GM13977 (cell line): ENCODE data around the gene APOA1.
"Not testable (repeated sequence)": the region's sequence is repeated elsewhere in the genome, so short reads cannot be mapped to it uniquely, and the experiment has no call there.

ENCODE experiments used
- DNase-seq: peaks from one replicate; pipeline ENCODE4 v3.0.0; 2012; ENCODE audit warnings: low spot score
- in situ Hi-C: fragments of 300-500 bp; cut with MboI; formaldehyde crosslinking; loops from one replicate; pipeline ENCODE4 v1.12.0; 2022; ENCODE audit warnings: low sequenced_read_pairs, low pct_unique_long_range_greater_than_20kb, mixed read lengths, inconsistent platforms; ENCODE audit not compliant: unreplicated experiment
- TF ChIP-seq, protein P1 (sequence below): IDR thresholded peaks from 2 replicates; pipeline ENCODE4 v1.5.1; 2012; ENCODE audit warnings: mild to moderate bottlenecking, control low read depth; ENCODE audit not compliant: insufficient read depth; ENCODE audit errors: extremely low read depth, missing control alignments

Gene APOA1

DNA sequence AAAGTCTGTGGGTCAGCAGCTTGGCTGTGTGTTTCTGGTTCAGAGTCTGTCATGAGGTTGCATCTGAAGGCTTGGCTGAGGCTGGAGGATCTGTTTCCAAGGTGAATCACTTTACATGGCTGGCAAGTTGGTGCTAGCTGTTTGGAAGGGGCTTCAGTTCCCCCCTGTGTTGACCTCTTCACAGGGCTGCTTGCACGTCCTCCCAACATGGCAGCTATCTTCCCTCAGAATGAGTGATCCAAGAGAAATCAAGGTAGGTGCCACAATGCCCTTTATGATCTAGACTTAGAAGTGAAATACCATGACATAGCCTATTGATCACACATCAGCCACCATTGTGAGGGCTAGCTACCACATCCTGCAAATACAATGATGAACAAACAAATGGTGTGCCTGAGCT, 24.3 kb downstream of the APOA1 start:
- in situ Hi-C loops, result no loop called here
- TF ChIP-seq, protein P1, sequence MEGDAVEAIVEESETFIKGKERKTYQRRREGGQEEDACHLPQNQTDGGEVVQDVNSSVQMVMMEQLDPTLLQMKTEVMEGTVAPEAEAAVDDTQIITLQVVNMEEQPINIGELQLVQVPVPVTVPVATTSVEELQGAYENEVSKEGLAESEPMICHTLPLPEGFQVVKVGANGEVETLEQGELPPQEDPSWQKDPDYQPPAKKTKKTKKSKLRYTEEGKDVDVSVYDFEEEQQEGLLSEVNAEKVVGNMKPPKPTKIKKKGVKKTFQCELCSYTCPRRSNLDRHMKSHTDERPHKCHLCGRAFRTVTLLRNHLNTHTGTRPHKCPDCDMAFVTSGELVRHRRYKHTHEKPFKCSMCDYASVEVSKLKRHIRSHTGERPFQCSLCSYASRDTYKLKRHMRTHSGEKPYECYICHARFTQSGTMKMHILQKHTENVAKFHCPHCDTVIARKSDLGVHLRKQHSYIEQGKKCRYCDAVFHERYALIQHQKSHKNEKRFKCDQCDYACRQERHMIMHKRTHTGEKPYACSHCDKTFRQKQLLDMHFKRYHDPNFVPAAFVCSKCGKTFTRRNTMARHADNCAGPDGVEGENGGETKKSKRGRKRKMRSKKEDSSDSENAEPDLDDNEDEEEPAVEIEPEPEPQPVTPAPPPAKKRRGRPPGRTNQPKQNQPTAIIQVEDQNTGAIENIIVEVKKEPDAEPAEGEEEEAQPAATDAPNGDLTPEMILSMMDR, result no peak
- DNase-seq, result no peak

DNA sequence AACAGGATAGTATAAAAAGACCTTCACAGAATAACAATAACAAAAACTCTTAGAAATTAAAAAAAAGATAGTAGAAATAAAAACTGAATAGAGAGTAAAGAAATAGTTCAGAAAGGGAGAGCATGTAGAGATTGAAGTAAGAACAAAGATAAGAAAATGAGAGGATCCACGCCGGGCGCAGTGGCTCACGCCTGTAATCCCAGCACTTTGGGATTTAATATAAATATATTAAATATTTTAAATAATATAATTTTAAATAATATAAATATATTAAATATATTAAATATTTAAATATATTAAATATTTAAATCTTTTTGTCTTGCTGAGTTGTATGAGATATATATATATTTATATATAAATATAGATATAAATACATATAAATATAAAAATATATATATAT, 25.3 kb downstream of the APOA1 start:
- TF ChIP-seq, protein P1, result no peak
- in situ Hi-C loops, result no loop called here
- DNase-seq, result no peak

DNA sequence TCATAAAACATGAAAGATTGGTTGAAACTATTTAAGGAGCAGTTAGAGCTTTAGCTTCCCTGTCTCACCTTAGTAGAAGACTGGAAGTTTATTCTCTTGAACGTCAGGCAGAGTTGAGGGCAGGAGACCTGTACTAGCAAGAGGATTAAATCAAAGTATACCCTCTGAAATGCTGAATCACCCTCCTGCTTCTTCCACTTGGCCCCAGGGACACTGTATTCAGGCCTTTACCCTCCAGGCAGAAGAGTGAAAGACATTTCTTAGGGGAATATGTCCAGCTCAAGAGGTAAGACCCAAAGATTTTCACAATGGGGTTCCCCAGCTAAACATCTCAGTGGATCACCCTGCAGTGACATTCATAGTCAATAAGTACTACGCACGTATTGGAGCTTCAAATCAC, 26.2 kb downstream of the APOA1 start:
- TF ChIP-seq, protein P1, result no peak
- in situ Hi-C loops, result no loop called here
- DNase-seq, result no peak

DNA sequence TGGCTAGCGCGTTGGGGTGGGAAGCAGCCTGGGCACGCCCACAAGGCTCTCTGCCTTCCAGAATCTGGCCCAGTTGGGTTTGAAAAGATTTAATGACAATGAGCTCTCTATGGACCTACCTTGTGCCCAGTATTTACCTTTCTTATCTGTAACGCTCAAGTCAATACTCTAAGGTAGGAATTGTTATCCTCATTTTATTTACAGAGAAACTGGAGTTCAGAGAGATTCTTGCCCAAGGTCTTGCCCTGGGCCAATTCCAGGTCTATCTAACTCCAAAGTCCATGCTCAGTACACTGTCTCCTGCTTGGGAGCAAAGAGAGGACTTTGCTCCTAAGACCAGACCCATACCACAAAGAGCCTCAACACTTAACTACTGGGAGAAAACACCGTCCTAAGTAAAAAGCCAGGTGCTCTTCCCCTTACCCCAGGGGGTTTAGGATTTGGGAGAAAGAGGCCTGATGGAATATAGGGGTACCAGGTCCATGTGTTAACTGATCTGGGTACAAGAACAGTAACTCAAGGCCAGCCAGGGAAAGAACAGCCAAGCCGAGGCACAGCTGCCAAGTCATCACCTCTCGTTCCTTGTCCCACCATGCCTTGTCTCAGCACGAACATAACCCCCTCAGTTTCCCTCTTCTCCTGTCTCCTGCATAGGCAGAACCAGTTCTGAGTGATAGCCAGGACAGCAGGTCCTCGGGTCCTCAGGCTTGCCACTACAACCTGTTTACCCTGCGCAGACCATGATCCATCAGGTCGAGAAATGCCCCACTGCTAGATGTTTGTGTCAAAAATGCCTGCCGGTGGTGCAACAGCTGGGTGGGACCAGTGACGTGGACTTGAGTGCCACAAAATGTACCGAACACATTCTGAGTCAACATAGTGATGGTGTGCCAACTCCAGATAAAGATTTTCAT, 28.9 kb downstream of the APOA1 start:
- DNase-seq, result no peak
- TF ChIP-seq, protein P1, result no peak
- in situ Hi-C loops, result no loop called here

GRCh38 chr11:116807601-116808261, 29.7 kb downstream of the APOA1 start:
- DNase-seq, result no peak
- in situ Hi-C loops, result no loop called here

GRCh38 chr11:116804001-116804400, 33.4 kb downstream of the APOA1 start:
- DNase-seq, result no peak
- TF ChIP-seq, protein P1, result no peak
- in situ Hi-C loops, result no loop called here

More at GRCh38 chr11:116807601-116808261, 29.7 kb downstream of the APOA1 start:
- TF ChIP-seq, protein P1, result no peak

DNA sequence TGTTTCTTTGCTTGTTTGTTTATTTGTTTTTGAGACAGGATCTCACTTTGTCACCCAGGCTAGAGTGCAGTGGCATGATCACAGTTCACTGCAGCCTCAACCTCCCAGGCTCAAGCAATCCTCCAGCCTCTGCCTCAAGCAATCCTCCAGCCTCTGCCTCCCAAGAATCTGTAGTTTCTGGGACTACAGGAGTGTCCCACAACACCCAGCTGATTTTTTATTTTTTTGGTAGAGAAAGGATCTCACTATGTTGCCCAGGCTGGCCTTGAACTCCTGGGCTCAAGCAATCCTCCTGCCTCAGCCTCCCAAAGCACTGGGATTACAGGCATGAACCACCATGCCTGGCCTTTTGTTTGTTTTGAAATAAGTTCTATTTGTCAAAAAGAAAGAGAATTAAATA, 35.8 kb downstream of the APOA1 start:
- DNase-seq, in situ Hi-C loops: not testable (repeated sequence)
